ENCODE data around the gene MID1. TPM values are rescaled to one million over a fixed set of nuclear protein-coding genes. Genes with fewer than 3 reads are reported as not detected.

The MID1 gene
- total and polyA plus RNA-seq, 4 donors: 4.3 to 25.8 (median 12.9) TPM

DNA sequence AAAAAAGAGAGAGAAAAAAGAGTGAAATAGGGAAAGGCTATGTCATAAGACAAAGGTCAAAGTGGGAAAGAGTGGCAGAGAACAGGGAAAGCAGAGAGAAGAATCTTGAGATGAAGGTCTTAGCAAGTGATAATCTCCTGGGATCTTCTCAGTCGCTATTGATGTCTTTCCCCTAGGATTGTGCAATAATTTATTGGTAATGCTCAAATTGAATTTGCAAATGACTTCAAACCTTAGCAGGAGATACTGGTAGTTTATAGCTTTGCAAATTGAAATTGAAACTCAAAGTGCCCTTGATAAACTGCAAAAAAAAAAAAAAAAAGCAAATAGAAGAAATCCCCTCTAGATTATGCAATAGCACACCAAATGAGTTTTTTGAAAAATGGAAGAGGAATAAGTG lies 45.7 kb upstream of the MID1 start:
- Histone ChIP-seq H3K4me1 (ENCODE audit: control insufficient read depth in 5 of 5, insufficient read depth in 5 of 5, low read length in 5 of 5) (no peaks in the 10 kb centered on the region), H3K4me3 (no peak overlapping the region), H3K27me3 (ENCODE audit: control insufficient read depth in 3 of 3, insufficient read depth in 3 of 3, low read length in 2 of 3) (peaks cover 0 to 18% (median 3%) of the 10 kb centered on the region in 3 donors), H3K36me3 (ENCODE audit: control insufficient read depth in 4 of 4, insufficient read depth in 4 of 4, low read length in 4 of 4) (no peaks in the 10 kb centered on the region), H3K27ac (ENCODE audit: low read depth in 1 of 2, low read length in 1 of 2) (no peak overlapping the region), H3K9me3 (ENCODE audit: control insufficient read depth in 4 of 4, insufficient read depth in 3 of 4, low read length in 3 of 4) (no peaks in the 10 kb centered on the region), H3K9ac (ENCODE audit: insufficient read depth in 1 of 2, low read length in 2 of 2) (no peak overlapping the region)
- ATAC-seq (ENCODE audit: insufficient read depth, low FRiP score) (no peak), DNase-seq (no peak)
- TF ChIP-seq, protein P1, sequence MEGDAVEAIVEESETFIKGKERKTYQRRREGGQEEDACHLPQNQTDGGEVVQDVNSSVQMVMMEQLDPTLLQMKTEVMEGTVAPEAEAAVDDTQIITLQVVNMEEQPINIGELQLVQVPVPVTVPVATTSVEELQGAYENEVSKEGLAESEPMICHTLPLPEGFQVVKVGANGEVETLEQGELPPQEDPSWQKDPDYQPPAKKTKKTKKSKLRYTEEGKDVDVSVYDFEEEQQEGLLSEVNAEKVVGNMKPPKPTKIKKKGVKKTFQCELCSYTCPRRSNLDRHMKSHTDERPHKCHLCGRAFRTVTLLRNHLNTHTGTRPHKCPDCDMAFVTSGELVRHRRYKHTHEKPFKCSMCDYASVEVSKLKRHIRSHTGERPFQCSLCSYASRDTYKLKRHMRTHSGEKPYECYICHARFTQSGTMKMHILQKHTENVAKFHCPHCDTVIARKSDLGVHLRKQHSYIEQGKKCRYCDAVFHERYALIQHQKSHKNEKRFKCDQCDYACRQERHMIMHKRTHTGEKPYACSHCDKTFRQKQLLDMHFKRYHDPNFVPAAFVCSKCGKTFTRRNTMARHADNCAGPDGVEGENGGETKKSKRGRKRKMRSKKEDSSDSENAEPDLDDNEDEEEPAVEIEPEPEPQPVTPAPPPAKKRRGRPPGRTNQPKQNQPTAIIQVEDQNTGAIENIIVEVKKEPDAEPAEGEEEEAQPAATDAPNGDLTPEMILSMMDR (IDR thresholded peaks at IDR 0.05; ENCODE audit: control extremely low read depth, extremely low read depth): no peak
- 57 to 93% methylated on average over 1 of the region's 1 CpG for WGBS, 2 donors

DNA sequence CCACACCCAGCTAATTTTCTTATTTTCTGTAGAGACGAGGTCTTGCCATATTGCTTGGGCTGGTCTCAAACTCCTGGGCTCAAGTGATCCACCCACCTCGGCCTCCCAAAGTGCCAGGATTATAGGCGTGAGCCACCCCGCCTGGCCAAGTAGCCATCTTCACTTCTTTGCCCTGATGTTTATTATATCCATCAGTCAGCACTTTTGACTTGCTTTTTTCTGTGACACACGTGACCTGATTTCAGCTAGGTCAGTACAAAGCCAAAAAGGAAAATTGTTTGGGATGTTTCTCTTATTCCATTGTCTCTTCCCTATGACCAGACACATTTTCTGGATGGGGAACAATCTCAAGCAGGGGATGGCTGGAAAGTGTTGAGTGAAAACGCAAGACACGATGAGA lies 45.3 kb upstream of the MID1 start:
- TF ChIP-seq, protein P1 (IDR thresholded peaks at IDR 0.05; ENCODE audit: control extremely low read depth, extremely low read depth): no peak
- ATAC-seq (ENCODE audit: insufficient read depth, low FRiP score) (no peak), DNase-seq (no peak)
- H3K27me3 ChIP-seq (ENCODE audit: control insufficient read depth in 3 of 3, insufficient read depth in 3 of 3, low read length in 2 of 3): peaks cover 0 to 17% (median 3%) of the 10 kb centered on the region in 3 donors
- no peak overlapping the region for H3K27ac ChIP-seq (ENCODE audit: low read depth in 1 of 2, low read length in 1 of 2)
- no peaks in the 10 kb centered on the region for H3K9me3 ChIP-seq (ENCODE audit: control insufficient read depth in 4 of 4, insufficient read depth in 3 of 4, low read length in 3 of 4)
- H3K9ac ChIP-seq (ENCODE audit: insufficient read depth in 1 of 2, low read length in 2 of 2): no peak overlapping the region
- no peak overlapping the region for H3K4me3 ChIP-seq
- H3K4me1 ChIP-seq (ENCODE audit: control insufficient read depth in 5 of 5, insufficient read depth in 5 of 5, low read length in 5 of 5): no peaks in the 10 kb centered on the region
- H3K36me3 ChIP-seq (ENCODE audit: control insufficient read depth in 4 of 4, insufficient read depth in 4 of 4, low read length in 4 of 4): no peaks in the 10 kb centered on the region
- WGBS, 2 donors: 80 to 92% methylated on average over 7 of the region's 7 CpGs

DNA sequence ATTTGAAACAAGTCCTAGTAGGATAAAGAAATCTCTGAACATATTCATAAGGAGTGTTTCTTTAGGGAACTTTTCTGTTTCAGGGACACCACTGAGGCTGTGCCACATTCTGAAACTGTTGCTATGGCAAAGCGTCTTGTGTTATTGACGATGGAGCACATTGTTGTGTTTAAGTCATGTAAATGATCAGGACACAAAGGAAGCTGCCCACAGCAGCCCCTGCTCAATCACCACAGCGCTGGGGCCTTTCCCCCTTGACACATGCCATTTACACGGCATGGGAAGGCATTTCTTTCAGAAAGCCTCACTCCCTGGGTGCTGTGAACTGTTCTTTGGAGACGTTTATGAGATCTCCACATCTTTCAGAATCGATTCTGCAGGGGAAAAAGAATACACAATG lies 39.8 kb upstream of the MID1 start:
- no peak for DNase-seq
- H3K27ac ChIP-seq (ENCODE audit: low read depth in 1 of 2, low read length in 1 of 2): no peak overlapping the region
- no peak overlapping the region for H3K4me3 ChIP-seq
- no peaks in the 10 kb centered on the region for H3K4me1 ChIP-seq (ENCODE audit: control insufficient read depth in 5 of 5, insufficient read depth in 5 of 5, low read length in 5 of 5)
- peaks cover 3 to 10% (median 5%) of the 10 kb centered on the region in 3 donors for H3K27me3 ChIP-seq (ENCODE audit: control insufficient read depth in 3 of 3, insufficient read depth in 3 of 3, low read length in 2 of 3)
- 42 to 65% methylated on average over 6 of the region's 6 CpGs for WGBS, 2 donors
- no peak overlapping the region for H3K9ac ChIP-seq (ENCODE audit: insufficient read depth in 1 of 2, low read length in 2 of 2)
- H3K9me3 ChIP-seq (ENCODE audit: control insufficient read depth in 4 of 4, insufficient read depth in 3 of 4, low read length in 3 of 4): peaks cover 0 to 5% (median 0%) of the 10 kb centered on the region in 4 donors
- no peaks in the 10 kb centered on the region for H3K36me3 ChIP-seq (ENCODE audit: control insufficient read depth in 4 of 4, insufficient read depth in 4 of 4, low read length in 4 of 4)
- TF ChIP-seq, protein P1 (IDR thresholded peaks at IDR 0.05; ENCODE audit: control extremely low read depth, extremely low read depth): no peak
- no peak for ATAC-seq (ENCODE audit: insufficient read depth, low FRiP score)

DNA sequence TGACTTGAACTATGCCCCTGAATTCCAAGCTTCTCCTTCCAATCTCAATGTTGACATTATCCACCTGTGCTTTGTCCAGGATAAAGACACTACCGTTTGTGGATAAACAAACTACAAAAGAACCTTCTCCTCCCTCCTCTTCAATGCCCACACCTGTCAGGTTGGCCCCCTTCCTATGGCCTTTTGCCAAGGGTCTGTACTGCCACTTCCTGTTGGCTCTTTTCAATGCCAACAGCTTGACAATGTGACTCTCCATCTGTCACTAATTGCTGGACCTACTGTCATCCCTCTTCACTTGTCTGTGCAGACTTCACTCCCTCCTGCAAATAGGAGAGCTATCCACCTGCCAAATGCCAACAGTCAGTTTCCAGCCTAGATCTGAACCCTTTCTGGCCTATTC lies 35.8 kb upstream of the MID1 start:
- Histone ChIP-seq H3K4me3 (no peak overlapping the region), H3K27ac (ENCODE audit: low read depth in 1 of 2, low read length in 1 of 2) (no peak overlapping the region), H3K27me3 (ENCODE audit: control insufficient read depth in 3 of 3, insufficient read depth in 3 of 3, low read length in 2 of 3) (peaks cover 0 to 10% (median 5%) of the 10 kb centered on the region in 3 donors), H3K36me3 (ENCODE audit: control insufficient read depth in 4 of 4, insufficient read depth in 4 of 4, low read length in 4 of 4) (no peaks in the 10 kb centered on the region), H3K9ac (ENCODE audit: insufficient read depth in 1 of 2, low read length in 2 of 2) (no peak overlapping the region), H3K9me3 (ENCODE audit: control insufficient read depth in 4 of 4, insufficient read depth in 3 of 4, low read length in 3 of 4) (peaks cover 0 to 5% (median 0%) of the 10 kb centered on the region in 4 donors), H3K4me1 (ENCODE audit: control insufficient read depth in 5 of 5, insufficient read depth in 5 of 5, low read length in 5 of 5) (no peaks in the 10 kb centered on the region)
- TF ChIP-seq, protein P1 (IDR thresholded peaks at IDR 0.05; ENCODE audit: control extremely low read depth, extremely low read depth): no peak
- ATAC-seq (ENCODE audit: insufficient read depth, low FRiP score) (no peak), DNase-seq (no peak)
- 29 to 79% methylated on average over 1 of the region's 1 CpG for WGBS, 2 donors
